K562 (cell line): Measurements from ENCODE around the gene CGGBP1. TPM values are rescaled to one million over a fixed set of nuclear protein-coding genes. Genes with fewer than 3 reads are reported as not detected.
A peak's percentile ranks its signal among the peaks of the same experiment; 100 is the strongest.

Experiments
- CBFA2T3 ChIP-seq: fragments of 450-650 bp; IDR thresholded peaks from 2 replicates; pipeline ENCODE4 v1.6.1; 2017
- CCNT2 ChIP-seq: IDR thresholded peaks from 2 replicates; pipeline ENCODE4 v1.6.1; 2011; ENCODE audit warnings: borderline replicate concordance, low read depth, mild to moderate bottlenecking, moderate library complexity, mixed read lengths, low read length; ENCODE audit not compliant: insufficient read length; ENCODE audit errors: extremely low read depth
- FOXA3 ChIP-seq, 2 experiments: fragments of 450-650 bp in 1 of 2; sonication (generic) in 1 of 2; formaldehyde crosslinking; IDR thresholded peaks in 1 of 2; conservative IDR thresholded peaks in 1 of 2; 2 replicates each; pipeline versions ENCODE4 v1.4.0 to v1.8.0; 2020 to 2022; ENCODE audit warnings: mild to moderate bottlenecking in 2 of 2, missing genetic modification reagents in 1 of 2
- FOXK2 ChIP-seq, 2 experiments: fragments of 450-650 bp; IDR thresholded peaks in 1 of 2; conservative IDR thresholded peaks in 1 of 2; 2 replicates each; pipeline ENCODE4 v1.6.1; 2016; ENCODE audit warnings: low read depth in 2 of 2, mild to moderate bottlenecking in 1 of 2
- HDAC3 ChIP-seq: fragments of 450-650 bp; IDR thresholded peaks from 2 replicates; pipeline ENCODE4 v1.6.1; 2018; ENCODE audit warnings: borderline replicate concordance, mild to moderate bottlenecking, moderate library complexity; ENCODE audit not compliant: partially characterized antibody
- HNRNPLL ChIP-seq: fragments of 200-400 bp; formaldehyde crosslinking; IDR thresholded peaks from 2 replicates; pipeline ENCODE4 v1.6.1; 2017; ENCODE audit warnings: low read length, low read depth, mild to moderate bottlenecking; ENCODE audit not compliant: poor library complexity, severe bottlenecking
- IRF1 ChIP-seq: sonication (generic); formaldehyde crosslinking; IDR thresholded peaks from 2 replicates; pipeline ENCODE4 v1.8.0; 2022; ENCODE audit warnings: missing genetic modification reagents, mild to moderate bottlenecking, borderline replicate concordance
- MCM7 ChIP-seq, 2 experiments: fragments of 450-650 bp; IDR thresholded peaks; 2 replicates each; pipeline ENCODE4 v1.6.1; 2016 to 2018
- MEIS2 ChIP-seq: fragments of 450-650 bp; IDR thresholded peaks from 2 replicates; pipeline ENCODE4 v1.6.1; 2014; ENCODE audit warnings: mild to moderate bottlenecking; ENCODE audit not compliant: partially characterized antibody
- NCOR1 ChIP-seq: fragments of 450-650 bp; IDR thresholded peaks from 2 replicates; pipeline ENCODE4 v1.6.1; 2016; ENCODE audit warnings: mild to moderate bottlenecking, moderate library complexity
- PBX2 ChIP-seq, 2 experiments: IDR thresholded peaks in 1 of 2; conservative IDR thresholded peaks in 1 of 2; 2 replicates each; pipeline ENCODE4 v1.6.1; 2016; ENCODE audit warnings: low read depth in 2 of 2, mild to moderate bottlenecking in 1 of 2, missing compliant biosample characterization in 1 of 2, missing genetic modification characterization in 1 of 2, moderate library complexity in 1 of 2
- PML ChIP-seq: IDR thresholded peaks from 2 replicates; pipeline ENCODE4 v1.6.1; 2012; ENCODE audit warnings: low read length, inconsistent platforms
- RFX1 ChIP-seq: fragments of 450-650 bp; IDR thresholded peaks from 2 replicates; pipeline ENCODE4 v1.6.1; 2016; ENCODE audit warnings: mild to moderate bottlenecking, moderate library complexity
- RNF219 ChIP-seq: fragments of 250-450 bp; sonication (Bioruptor Pico); IDR thresholded peaks from 2 replicates; pipeline ENCODE4 v1.5.0; 2022; ENCODE audit warnings: mild to moderate bottlenecking
- SAFB2 ChIP-seq: fragments of 200-400 bp; formaldehyde crosslinking; IDR thresholded peaks from 2 replicates; pipeline ENCODE4 v1.6.1; 2018; ENCODE audit warnings: borderline replicate concordance, low read length, low read depth, moderate library complexity; ENCODE audit not compliant: severe bottlenecking
- SMARCA4 ChIP-seq: fragments of 450-650 bp; IDR thresholded peaks from 2 replicates; pipeline ENCODE4 v1.6.1; 2016
- SREBF1 ChIP-seq: fragments of 150-350 bp; IDR thresholded peaks from 2 replicates; pipeline ENCODE4 v1.6.1; 2014; ENCODE audit warnings: antibody characterized with exemption, low read depth, low read length, borderline replicate concordance
- U2AF1 ChIP-seq: fragments of 200-400 bp; formaldehyde crosslinking; optimal IDR thresholded peaks from 2 replicates; pipeline ENCODE3; 2017; ENCODE audit warnings: mild to moderate bottlenecking, low read depth, low read length, moderate library complexity
- ZNF197 ChIP-seq: fragments of 200-800 bp; sonication (Bioruptor generic); IDR thresholded peaks from 2 replicates; pipeline ENCODE4 v1.6.1; 2016; ENCODE audit warnings: low read depth, missing genetic modification characterization, missing compliant biosample characterization
- ZNF280A ChIP-seq: fragments of 450-650 bp; IDR thresholded peaks from 2 replicates; pipeline ENCODE4 v1.6.1; 2018; ENCODE audit warnings: mild to moderate bottlenecking, low read depth; ENCODE audit not compliant: partially characterized antibody
- ZNF830 ChIP-seq: fragments of 250-450 bp; sonication (Bioruptor Pico); IDR thresholded peaks from 2 replicates; pipeline ENCODE4 v1.5.0; 2021; ENCODE audit warnings: mild to moderate bottlenecking
- polyA plus RNA-seq, 8 experiments: library from polyadenylated mRNA; depleted of rRNA in 4 of 8; stranded (reverse) in 5 of 8; unstranded in 3 of 8; fragments of >200 nt; fragmentation: Nextera tagmentation in 2 of 8; fragmentation: Illumina TruSeq in 1 of 8; extraction: Ambion mirVana in 2 of 8; extraction: Trizol in 1 of 8; gene quantifications; 2 replicates each; pipeline versions ENCODE4 v1.2.1 to v1.2.3, GENCODE V29; 2011 to 2014; ENCODE audit warnings: inconsistent platforms in 1 of 8, missing spikeins in 1 of 8
- total RNA-seq, 7 experiments: library from RNA; depleted of rRNA in 6 of 7; stranded (reverse); fragments of >200 nt in 6 of 7; fragmentation: Illumina TruSeq in 2 of 7; extraction: Trizol in 2 of 7; gene quantifications; 2 replicates each; pipeline versions ENCODE4 v1.2.1 to v1.2.3, GENCODE V29; 2011 to 2021; ENCODE audit warnings: low replicate concordance in 1 of 7

The CGGBP1 gene
- total and polyA plus RNA-seq, 9 of the 15 experiments (the other 6 are each of a cell fraction or from before 2014, with no cell fraction given) = 14.4 to 47.8 (median 37.8) TPM

- no peak for TF ChIP-seq ZNF280A
- TF ChIP-seq SREBF1 = no peak
- TF ChIP-seq HDAC3 = no peak
- no peak for TF ChIP-seq ZNF197 (CRISPR knock-in tag)
- no peak for TF ChIP-seq ZNF830 (CRISPR knock-in tag)
- TF ChIP-seq HNRNPLL = no peak
- no peak for TF ChIP-seq RNF219 (CRISPR knock-in tag)
- TF ChIP-seq RFX1 = no peak
- TF ChIP-seq CBFA2T3 = peak; percentile 54; the same call in 1 of the 2 replicates
- no peak for TF ChIP-seq PML
- no peak for TF ChIP-seq U2AF1
- TF ChIP-seq MCM7 (IDR thresholded peaks at IDR 0.05) = no peak
- no peak for TF ChIP-seq SAFB2
- TF ChIP-seq MEIS2 = peak; percentile 89
- TF ChIP-seq PBX2 (CRISPR knock-in tag; IDR thresholded peaks at IDR 0.05; ENCODE audit: low read depth) = no peak
- TF ChIP-seq PBX2 (tag; conservative IDR thresholded peaks at IDR 0.05; ENCODE audit: low read depth) = 0 out of 2 replicates have a peak, but pooled peaks have one; percentile 31
- TF ChIP-seq IRF1 = no peak
- no peak for TF ChIP-seq NCOR1
- TF ChIP-seq CCNT2 = peak; percentile 18
- peak; percentile 49 to 65; a peak in 2 of 4 replicates for TF ChIP-seq FOXK2 (conservative IDR thresholded peaks at IDR 0.05 in 1 of 2, IDR thresholded peaks at IDR 0.05 in 1 of 2; ENCODE audit: low read depth in 2 of 2)
- peak; percentile 60; the same call in 1 of the 2 replicates for TF ChIP-seq SMARCA4
- peak in 1 of 2 experiments; percentile 64; a peak in 2 of 4 replicates for TF ChIP-seq FOXA3 (CRISPR knock-in tag; conservative IDR thresholded peaks at IDR 0.05 in 1 of 2, IDR thresholded peaks at IDR 0.05 in 1 of 2)
These were observed 16.7 kb upstream of the CGGBP1 start (continued) for GRCh38 chr3:88075497-88075896.
